HUES6 (cell line): ENCODE data around the gene UVRAG.

Source experiments
- H3K27ac ChIP-seq: 2 replicates; pipeline ENCODE4 v1.7.0; 2013; ENCODE audit warnings: low read depth, mild to moderate bottlenecking, low read length, inconsistent platforms
- H3K27me3 ChIP-seq: 2 replicates; pipeline ENCODE4 v1.6.1; 2013; ENCODE audit warnings: low read length; ENCODE audit not compliant: control insufficient read depth, insufficient read depth
- H3K36me3 ChIP-seq: 2 replicates; pipeline ENCODE4 v1.6.1; 2013; ENCODE audit warnings: low read length; ENCODE audit not compliant: control insufficient read depth, insufficient read depth
- H3K4me1 ChIP-seq: 2 replicates; pipeline ENCODE4 v1.6.1; 2013; ENCODE audit warnings: low read length; ENCODE audit not compliant: control insufficient read depth, insufficient read depth
- H3K4me3 ChIP-seq: 2 replicates; pipeline ENCODE4 v1.5.1; 2013; ENCODE audit warnings: low read depth, low read length
- H3K9ac ChIP-seq: one replicate; pipeline ENCODE4 v1.6.1; 2013; ENCODE audit warnings: mild to moderate bottlenecking, low read length
- H3K9me3 ChIP-seq: 2 replicates; pipeline ENCODE4 v1.6.1; 2013; ENCODE audit warnings: low read depth, low read length; ENCODE audit not compliant: control insufficient read depth, insufficient read depth

Gene UVRAG

GRCh38 chr11:75944515-75944914 is 129.5 kb downstream of the UVRAG start:
- no peak overlapping the region for H3K27ac ChIP-seq
- peaks cover 9% of the 10 kb centered on the region; the same call in 1 of the 2 replicates for H3K4me1 ChIP-seq
- H3K9me3 ChIP-seq: no peaks in the 10 kb centered on the region
- H3K27me3 ChIP-seq: no peaks in the 10 kb centered on the region
- H3K4me3 ChIP-seq: no peak overlapping the region
- H3K9ac ChIP-seq: no peak overlapping the region
- no peaks in the 10 kb centered on the region for H3K36me3 ChIP-seq

- no peaks in the 10 kb centered on the region for H3K27me3 ChIP-seq
- no peak overlapping the region for H3K4me3 ChIP-seq
- H3K9me3 ChIP-seq: no peaks in the 10 kb centered on the region
- H3K27ac ChIP-seq: no peak overlapping the region
- H3K36me3 ChIP-seq: no peaks in the 10 kb centered on the region
- H3K4me1 ChIP-seq: peaks cover 9% of the 10 kb centered on the region; the same call in 1 of the 2 replicates
- H3K9ac ChIP-seq: no peak overlapping the region
Measured at GRCh38 chr11:75945446-75945845, 130.4 kb downstream of the UVRAG start.

- Histone ChIP-seq H3K27ac (no peak overlapping the region), H3K4me3 (no peak overlapping the region), H3K9me3 (no peaks in the 10 kb centered on the region), H3K9ac (no peak overlapping the region), H3K4me1 (peaks cover 9% of the 10 kb centered on the region; the same call in 1 of the 2 replicates), H3K27me3 (no peaks in the 10 kb centered on the region), H3K36me3 (no peaks in the 10 kb centered on the region)
Measured at GRCh38 chr11:75945947-75946346, 130.9 kb downstream of the UVRAG start.

GRCh38 chr11:75946531-75947530 is 131.8 kb downstream of the UVRAG start:
- H3K9ac ChIP-seq: no peak overlapping the region
- H3K27me3 ChIP-seq: no peaks in the 10 kb centered on the region
- H3K4me1 ChIP-seq: peaks cover 9% of the 10 kb centered on the region; the same call in 1 of the 2 replicates
- no peaks in the 10 kb centered on the region for H3K9me3 ChIP-seq
- no peak overlapping the region for H3K27ac ChIP-seq
- H3K4me3 ChIP-seq: no peak overlapping the region
- H3K36me3 ChIP-seq: no peaks in the 10 kb centered on the region

GRCh38 chr11:75949023-75949672 is 134.1 kb downstream of the UVRAG start:
- Histone ChIP-seq H3K27ac (no peak overlapping the region), H3K4me1 (peaks cover 9% of the 10 kb centered on the region; the same call in 1 of the 2 replicates), H3K9ac (no peak overlapping the region), H3K9me3 (no peaks in the 10 kb centered on the region), H3K36me3 (no peaks in the 10 kb centered on the region), H3K27me3 (no peaks in the 10 kb centered on the region), H3K4me3 (no peak overlapping the region)

- Histone ChIP-seq H3K4me1 (peaks cover 9% of the 10 kb centered on the region; the same call in 1 of the 2 replicates), H3K36me3 (no peaks in the 10 kb centered on the region), H3K27me3 (no peaks in the 10 kb centered on the region), H3K4me3 (no peak overlapping the region), H3K27ac (no peak overlapping the region), H3K9me3 (no peaks in the 10 kb centered on the region), H3K9ac (no peak overlapping the region)
Measured at GRCh38 chr11:75950141-75950540, 135.1 kb downstream of the UVRAG start.

GRCh38 chr11:75954039-75954438 is 139.0 kb downstream of the UVRAG start:
- no peaks in the 10 kb centered on the region for H3K36me3 ChIP-seq
- H3K27ac ChIP-seq: no peak overlapping the region
- H3K4me3 ChIP-seq: no peak overlapping the region
- no peak overlapping the region for H3K9ac ChIP-seq
- H3K27me3 ChIP-seq: no peaks in the 10 kb centered on the region
- no peaks in the 10 kb centered on the region for H3K9me3 ChIP-seq
- no peaks in the 10 kb centered on the region for H3K4me1 ChIP-seq

- H3K4me3 ChIP-seq: no peak overlapping the region
- H3K9me3 ChIP-seq: no peaks in the 10 kb centered on the region
- H3K36me3 ChIP-seq: no peaks in the 10 kb centered on the region
- H3K4me1 ChIP-seq: no peaks in the 10 kb centered on the region
- H3K27me3 ChIP-seq: no peaks in the 10 kb centered on the region
- no peak overlapping the region for H3K9ac ChIP-seq
- no peak overlapping the region for H3K27ac ChIP-seq
Measured at GRCh38 chr11:75955443-75955842, 140.4 kb downstream of the UVRAG start.

- Histone ChIP-seq H3K27me3 (no peaks in the 10 kb centered on the region), H3K9ac (no peak overlapping the region), H3K27ac (no peak overlapping the region), H3K4me1 (no peaks in the 10 kb centered on the region), H3K36me3 (no peaks in the 10 kb centered on the region), H3K9me3 (no peaks in the 10 kb centered on the region), H3K4me3 (no peak overlapping the region)
Measured at GRCh38 chr11:75959540-75959939, 144.5 kb downstream of the UVRAG start.

GRCh38 chr11:75964071-75964470 is 149.1 kb downstream of the UVRAG start:
- no peaks in the 10 kb centered on the region for H3K36me3 ChIP-seq
- H3K27ac ChIP-seq: no peak overlapping the region

More at GRCh38 chr11:75964071-75964470, 149.1 kb downstream of the UVRAG start:
- no peaks in the 10 kb centered on the region for H3K27me3 ChIP-seq
- no peak overlapping the region for H3K4me3 ChIP-seq
- H3K9me3 ChIP-seq: no peaks in the 10 kb centered on the region
- H3K9ac ChIP-seq: no peak overlapping the region
- H3K4me1 ChIP-seq: peaks cover 6% of the 10 kb centered on the region; the same call in 1 of the 2 replicates
